Measurements from ENCODE around the gene ATRIP.
"Not testable (repeated sequence)": the region's sequence is repeated elsewhere in the genome, so short reads cannot be mapped to it uniquely, and the experiment has no call there.

The ATRIP gene

DNA sequence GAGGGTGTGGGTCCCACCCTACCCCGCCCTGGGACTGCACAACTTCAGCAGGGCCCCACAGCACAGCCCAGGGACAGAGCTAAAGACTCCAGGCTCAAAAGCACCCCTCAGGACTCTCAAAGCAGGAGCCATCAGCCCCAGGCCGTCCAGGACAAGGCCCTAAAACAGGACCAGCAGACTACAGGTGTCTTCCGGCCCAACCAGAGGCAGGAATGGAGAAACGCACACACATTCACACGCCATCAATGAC is 26.1 kb downstream of the ATRIP start:
- peak; percentile 86 for DNase-seq

- peak; percentile 97 for DNase-seq
These were observed 26.5 kb downstream of the ATRIP start for GRCh38 chr3:48472923-48473616.

DNA sequence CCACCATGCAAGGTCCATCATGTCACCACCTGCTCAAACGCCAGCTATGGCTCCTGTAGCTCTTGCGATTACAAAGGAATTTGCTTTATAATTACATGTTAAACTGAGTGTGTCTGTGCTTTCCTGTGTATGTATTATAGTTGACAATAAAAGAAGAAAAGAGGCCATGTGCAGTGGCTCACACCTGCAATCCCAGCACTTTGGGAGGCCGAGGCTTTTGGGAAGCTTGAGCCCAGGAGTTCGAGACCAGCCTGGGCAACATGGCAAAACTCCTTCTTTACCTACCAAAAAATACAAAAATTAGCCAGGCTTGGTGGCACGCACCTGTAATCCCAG is 27.0 kb downstream of the ATRIP start:
- no peak for DNase-seq

- DNase-seq, result not testable (repeated sequence)
These were observed 27.5 kb downstream of the ATRIP start for GRCh38 chr3:48474031-48474430.

GRCh38 chr3:48474619-48475018 is 28.1 kb downstream of the ATRIP start:
- peak; percentile 76 for DNase-seq

- DNase-seq, result peak; percentile 54
These were observed 28.7 kb downstream of the ATRIP start for GRCh38 chr3:48475188-48475587.

GRCh38 chr3:48476426-48477053 is 30.0 kb downstream of the ATRIP start:
- DNase-seq, result no peak

GRCh38 chr3:48477959-48478520 is 31.5 kb downstream of the ATRIP start:
- no peak for DNase-seq

GRCh38 chr3:48478626-48479555 is 32.4 kb downstream of the ATRIP start:
- DNase-seq, result no peak

DNA sequence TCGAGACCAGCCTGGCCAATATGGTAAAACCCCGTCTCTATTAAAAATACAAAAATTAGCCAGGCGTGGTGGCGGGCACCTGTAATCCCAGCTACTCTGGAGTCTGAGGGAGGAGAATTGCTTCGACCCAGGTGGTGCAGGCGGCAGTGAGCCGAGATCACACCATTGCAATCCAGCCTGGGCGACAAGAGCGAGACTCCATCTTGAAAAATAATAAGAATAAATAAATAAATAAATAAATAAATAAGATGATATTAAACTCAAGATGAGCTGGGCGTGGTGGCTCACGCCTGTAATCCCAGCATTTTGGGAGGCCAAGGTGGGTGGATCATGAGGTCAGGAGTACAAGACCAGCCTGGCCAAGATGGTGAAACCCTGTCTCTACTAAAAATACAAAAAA is 34.4 kb downstream of the ATRIP start:
- not testable (repeated sequence) for DNase-seq

- not testable (repeated sequence) for DNase-seq
These were observed 36.3 kb downstream of the ATRIP start for GRCh38 chr3:48482822-48483221.

GRCh38 chr3:48486952-48487351 is 40.4 kb downstream of the ATRIP start:
- DNase-seq, result no peak

DNA sequence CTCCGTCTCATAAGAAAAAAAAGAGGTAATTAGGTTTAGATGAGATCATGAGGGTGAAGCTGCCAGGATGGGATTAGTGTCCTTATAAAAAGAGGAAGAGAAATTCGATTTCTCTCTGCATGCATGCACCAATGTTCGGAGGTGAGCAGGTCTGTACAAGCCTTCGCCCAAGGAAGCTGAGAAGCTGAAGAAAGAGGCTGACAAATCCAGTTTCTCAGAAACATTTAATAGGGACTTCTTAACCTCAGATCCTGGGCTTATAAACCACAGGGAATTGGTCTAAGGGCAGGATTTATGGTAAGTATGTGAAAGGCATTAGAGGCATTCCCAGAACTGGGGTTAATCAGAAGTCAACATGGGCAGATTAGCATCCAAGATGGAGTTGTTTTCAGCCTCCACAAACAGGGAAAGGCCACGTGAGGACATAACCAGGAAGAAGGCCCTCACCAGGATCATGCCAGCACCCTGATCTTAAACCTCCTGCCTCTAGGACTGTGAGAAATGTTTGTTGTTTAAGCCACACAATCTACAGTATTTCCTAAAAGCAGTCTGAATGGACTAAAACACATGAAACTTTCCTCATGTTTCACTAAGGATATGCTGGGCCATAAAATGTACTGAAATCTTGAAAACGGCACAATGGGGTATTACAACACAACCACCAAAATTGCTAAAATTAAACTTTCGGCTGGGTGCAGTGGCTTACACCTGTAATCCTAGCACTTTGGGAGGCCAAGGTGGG is 46.1 kb downstream of the ATRIP start:
- DNase-seq, result no peak

DNA sequence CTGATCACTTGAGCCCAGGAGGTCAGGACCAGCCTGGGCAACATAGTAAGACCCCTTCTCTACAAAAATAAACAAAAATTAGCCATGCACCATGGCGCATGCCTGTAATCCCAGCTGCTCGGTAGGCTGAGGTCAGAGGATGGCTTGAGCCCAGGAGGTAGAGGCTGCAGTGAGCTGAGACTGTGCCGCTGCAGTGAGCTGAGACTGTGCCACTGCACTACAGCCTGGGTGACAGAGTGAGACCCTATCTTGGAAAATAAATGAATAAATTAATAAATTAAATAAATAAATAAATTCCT is 46.6 kb downstream of the ATRIP start:
- no peak for DNase-seq

- DNase-seq, result no peak
These were observed 54.1 kb downstream of the ATRIP start for GRCh38 chr3:48500656-48501055.

DNA sequence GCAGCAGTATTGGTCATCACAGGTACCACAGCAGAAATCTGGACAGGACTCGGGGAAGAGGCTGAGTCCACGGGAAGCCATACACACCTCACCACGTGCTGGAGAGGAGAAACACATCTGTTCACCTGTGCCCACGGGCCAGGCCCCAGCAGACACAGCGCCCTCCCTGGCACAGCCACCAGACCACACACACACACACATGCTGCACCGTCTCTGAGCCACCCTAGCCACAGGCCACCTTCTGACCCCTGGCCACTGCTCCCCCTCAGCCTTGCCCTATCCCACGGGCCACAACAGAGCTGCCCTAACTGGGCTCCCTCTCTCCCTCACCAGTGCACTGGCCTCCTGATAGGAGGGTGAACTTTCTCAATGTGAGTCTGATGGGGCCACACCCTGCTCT is 54.7 kb downstream of the ATRIP start:
- no peak for DNase-seq

- no peak for DNase-seq
These were observed 55.6 kb downstream of the ATRIP start for GRCh38 chr3:48502121-48502520.

DNA sequence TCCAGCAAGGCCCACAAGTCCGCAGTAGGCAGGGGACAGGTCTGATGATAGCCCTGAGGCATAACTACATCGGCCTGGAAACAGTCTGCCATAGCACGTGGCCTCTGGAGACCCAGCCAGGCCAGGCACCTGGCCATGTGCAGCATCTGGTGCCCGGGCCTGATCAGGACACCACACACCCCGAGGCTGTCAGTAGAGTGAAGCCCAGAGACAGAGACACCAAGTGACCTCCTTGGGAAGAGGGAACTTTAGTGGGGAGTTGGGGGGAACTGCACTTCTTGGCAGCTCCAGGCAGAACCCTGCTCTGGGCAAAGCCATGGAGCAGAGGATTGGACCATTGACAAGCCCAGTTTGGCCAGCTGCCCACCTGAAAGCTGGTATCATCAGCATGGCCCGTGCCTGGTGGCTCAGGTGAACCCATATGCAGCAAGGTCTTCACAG is 56.2 kb downstream of the ATRIP start:
- no peak for DNase-seq

- DNase-seq, result peak; percentile 88
These were observed 57.0 kb downstream of the ATRIP start for GRCh38 chr3:48503401-48504050.

DNA sequence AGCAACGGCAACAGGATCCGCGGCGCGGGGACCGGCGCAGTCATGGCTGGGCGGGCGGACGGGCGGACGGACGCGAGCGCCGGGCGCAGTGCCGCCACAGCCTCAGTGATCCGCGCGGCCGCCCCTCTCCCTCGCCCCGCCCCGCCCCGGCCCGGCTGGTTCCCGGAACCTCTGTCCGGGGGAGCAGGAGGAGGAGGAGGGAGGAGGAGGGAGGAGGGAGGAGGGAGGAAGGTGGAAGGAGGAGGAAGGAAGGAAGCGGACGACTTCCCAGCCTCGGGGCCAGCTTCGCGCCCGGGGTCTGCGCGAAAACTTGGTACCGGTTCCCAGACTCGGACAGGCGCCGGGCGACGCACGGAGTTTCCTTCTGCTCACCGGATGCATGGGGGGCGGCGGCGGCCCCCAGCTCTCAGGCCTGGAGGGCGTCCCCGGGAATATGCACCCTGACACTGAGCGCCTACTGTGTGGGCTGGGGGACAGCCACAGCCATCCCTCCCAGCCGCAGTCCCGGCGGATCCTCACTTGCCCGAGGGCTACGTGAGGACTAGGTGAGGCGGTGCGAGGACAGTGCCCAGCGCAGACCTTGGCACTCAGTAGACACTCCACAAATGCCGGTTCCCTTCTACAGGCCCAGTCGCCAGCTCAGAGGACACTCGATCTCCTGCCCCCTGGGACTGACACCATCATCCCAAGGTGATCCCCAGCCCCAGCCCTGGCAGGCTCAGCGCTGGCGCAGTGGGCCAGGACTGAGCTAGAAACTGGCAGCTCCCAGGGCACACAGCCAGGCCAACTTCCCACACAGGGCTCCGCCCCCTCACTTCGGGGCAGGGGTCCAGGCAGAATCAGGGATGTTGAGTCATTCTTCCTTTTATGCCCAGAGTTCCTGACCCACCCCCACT is 57.8 kb downstream of the ATRIP start, which contains the start of gene SHISA5:
Gene SHISA5 (minus strand): TSS at position 124 of the 896 bp plus-strand sequence. CDS start 80 bp downstream, at position 44.
- peak; percentile 79 for DNase-seq

DNA sequence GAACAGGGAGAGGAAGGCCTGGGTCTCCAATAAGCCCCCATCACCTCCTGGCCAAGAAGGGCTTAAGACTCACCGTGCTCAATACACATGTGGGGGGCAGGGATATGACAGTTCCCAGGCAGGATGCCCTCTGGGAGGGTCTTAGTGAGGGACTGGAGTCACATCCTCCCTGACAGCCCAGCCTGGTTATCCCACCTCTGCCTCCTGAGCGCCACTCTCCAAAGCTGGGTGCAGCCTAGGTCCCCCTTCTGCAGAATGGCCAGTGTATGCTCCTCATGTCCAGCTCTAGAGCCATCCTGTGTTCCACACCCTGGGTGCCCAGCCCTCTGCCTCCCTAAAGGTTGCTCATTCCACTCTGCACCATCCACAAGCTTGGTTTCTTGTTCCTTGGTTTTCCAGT is 58.6 kb downstream of the ATRIP start:
- DNase-seq, result no peak
